Stimulated activated naive CD4-positive, alpha-beta T cell treated with Interleukin-2 at 50 U/mL for 16 hours (primary cell): ENCODE measurements around the gene MYD88.

ENCODE experiments used
- DNase-seq: peaks from one replicate; lab custom pipeline; 2025; lab: John Stamatoyannopoulos, UW

The MYD88 gene

DNA sequence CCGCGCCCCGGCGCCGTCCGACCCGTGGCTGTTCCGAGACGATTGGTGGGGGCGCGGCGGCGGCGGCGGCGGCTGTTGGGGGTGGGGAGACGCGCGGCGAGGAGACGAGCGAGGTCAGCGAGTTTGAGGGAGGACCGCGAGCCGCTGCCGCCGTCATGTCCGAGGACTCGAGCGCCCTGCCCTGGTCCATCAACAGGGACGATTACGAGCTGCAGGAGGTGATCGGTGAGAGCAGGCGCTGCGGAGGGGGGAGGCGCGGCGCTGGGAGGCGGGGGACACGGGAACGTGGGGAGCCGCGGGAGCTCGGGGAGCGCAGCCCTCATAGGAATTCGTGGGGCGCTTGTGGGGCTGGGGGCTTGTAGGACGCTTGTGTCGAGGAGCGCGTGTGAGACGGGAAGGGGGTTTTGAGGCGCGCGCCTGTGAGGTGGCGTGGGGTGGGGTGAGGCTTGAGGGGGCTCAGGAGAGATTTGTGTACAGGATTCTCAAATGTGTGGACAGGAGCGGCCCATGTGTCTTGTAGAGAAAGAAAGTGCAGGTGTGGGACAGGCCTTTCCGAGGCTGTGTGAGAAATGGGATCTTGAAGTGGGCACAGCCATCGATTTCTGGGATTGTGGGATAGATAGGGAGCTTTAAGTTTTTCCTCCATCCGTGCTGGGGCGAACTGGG lies 27.4 kb downstream of the MYD88 start:
- no peak for DNase-seq

DNA sequence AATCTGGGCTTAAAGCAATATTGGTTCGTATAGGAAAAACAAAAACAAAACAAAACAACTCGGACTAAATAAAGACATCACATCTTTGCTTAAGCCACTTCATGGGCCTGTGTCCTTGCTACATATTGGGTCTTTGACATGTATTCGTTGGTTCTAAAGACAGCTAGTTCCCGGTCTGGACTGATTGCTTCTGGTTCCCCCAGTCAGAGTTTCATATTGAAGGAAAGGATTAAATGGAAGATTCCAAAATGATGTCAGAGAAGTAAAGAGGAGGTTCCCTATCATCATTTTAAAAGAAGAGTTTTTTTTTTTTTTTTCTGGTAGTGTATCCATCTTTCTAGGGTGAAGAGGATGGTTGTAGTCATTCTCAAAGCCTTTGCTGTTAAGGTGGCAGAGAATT lies 29.1 kb downstream of the MYD88 start:
- no peak for DNase-seq

DNA sequence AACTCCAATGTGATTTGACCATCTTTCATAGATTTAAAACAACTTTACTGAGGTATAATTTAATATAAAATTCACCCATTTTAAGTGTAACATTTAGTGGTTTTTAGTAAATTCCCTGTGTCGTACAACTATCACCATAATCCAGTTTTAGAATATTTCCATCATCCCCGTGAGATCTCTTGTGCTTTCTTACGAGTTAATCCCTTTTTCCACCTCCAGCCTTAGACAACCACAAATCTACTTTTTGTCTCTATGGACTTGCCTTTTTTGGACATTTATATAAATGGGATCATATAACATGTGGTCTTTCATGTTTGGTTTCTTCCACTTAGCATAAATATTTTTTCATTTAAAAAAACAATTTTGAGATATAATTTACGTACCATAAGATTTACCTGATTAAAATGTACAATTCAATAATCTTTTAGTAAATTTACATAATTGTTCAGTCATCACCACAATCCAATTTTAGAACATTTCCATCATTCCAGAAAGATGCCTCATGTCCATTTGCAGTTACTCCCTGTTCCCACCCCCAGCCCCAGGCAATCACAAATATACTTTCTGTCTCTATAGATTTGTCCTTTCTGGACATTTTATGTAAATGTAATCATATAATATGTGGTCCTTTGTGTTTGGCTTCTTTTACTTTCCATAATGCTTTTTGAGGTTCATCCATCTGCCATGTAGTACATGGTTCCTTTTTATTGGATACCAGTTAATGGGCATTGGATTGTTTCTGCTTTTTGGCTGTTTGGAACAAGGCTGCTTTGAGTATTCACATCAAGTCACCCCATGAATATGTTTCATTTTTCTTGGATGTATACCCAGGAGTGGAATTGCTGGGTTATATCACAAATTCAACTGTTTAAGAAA lies 29.9 kb downstream of the MYD88 start:
- DNase-seq: no peak

DNA sequence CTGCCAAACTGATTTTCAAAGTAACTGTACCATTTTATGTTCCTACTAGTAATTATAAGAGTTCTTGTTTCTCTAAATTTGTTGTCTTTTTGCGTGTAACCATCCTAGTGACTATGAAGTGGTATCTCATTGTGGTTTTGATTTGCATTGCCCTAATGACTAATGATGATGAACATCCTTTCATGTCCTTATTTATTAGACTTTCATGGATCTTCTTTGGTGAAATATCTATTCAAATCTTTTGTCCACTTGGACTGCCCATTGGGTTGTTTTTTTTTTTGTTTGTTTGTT lies 30.5 kb downstream of the MYD88 start:
- DNase-seq: no peak

DNA sequence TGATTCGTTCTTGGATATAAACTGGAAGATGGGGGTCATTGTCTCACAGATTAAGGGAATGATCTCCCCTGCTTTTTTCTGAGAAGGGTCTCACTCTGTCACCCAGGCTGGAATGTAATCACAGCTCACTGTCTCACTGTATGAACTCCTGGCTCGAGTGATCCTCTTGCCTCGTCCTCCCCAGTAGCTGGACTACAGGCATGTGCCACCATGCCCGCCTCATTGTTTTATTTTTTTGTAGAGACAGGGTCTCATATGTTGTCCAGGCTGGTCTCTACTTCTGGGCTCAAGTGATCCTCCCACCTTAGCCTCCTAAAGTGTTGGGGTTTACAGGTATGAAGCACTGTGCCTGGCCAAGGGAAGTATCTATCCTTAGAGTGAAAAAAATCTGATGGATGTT lies 32.3 kb downstream of the MYD88 start:
- DNase-seq: no peak

DNA sequence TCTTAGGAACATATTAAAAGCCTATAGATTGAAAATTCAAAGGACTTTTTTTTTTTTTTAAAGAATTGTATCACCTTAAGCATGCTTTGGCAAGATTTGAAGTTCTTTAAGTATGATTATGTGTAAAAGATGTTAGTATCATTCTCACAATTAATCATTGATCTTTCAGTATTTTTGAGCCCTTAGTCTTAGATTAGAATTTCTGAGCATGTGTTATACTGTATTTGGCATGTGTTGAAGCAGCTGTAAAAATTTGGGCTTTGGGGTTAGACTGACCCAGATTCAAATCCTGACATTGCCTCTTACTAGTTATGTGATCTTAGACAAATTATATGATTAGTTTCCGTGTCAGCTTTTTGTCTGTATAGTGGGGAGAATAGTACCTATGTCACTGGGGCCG lies 33.2 kb downstream of the MYD88 start:
- no peak for DNase-seq

DNA sequence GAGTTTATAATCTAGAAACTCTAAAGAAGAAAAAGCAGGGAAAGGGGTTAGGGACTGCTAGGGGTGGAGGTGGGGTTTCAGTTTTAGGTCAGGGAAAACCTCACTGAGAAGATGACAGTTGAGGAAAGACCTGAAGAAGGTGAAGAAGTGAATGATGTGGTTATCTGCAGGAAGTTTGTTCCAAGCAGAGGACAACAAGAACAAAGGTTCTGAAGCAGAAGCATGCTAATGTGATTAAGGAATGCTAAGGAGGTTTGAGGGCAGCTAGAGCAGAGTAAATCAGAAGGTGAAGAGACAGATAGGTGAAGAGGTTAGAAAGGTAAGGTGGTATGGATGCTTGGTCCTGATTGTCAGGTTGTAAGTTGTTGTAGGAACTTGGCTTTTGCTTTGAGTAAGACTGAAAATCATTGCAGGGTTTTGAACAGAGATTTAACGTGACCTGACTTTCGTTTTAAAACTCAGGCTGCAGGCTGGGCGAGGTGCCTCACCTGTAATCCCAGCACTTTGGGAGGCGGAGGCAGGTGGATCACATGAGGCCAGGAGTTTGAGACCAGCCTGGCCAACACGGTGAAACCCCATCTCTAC lies 35.5 kb downstream of the MYD88 start:
- DNase-seq: no peak

DNA sequence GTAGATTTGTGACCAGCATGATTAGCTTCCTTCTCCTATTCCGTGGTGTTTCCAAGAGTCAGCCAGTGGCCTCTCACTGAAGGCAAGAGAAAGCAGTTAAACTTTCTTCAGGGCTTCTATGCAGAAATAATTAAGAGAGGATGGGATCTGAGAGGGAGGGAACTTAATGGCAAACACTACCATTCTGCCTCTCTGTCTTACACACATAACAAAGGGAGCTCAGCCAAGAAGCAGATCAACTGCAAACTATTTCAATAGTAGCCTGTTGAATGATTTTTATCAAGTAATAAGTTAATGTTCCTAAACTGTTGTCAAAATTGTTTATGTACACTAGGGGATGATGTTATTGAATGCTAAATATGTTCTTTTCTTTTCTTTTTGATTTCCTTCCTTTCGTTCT lies 38.7 kb downstream of the MYD88 start:
- DNase-seq: no peak

DNA sequence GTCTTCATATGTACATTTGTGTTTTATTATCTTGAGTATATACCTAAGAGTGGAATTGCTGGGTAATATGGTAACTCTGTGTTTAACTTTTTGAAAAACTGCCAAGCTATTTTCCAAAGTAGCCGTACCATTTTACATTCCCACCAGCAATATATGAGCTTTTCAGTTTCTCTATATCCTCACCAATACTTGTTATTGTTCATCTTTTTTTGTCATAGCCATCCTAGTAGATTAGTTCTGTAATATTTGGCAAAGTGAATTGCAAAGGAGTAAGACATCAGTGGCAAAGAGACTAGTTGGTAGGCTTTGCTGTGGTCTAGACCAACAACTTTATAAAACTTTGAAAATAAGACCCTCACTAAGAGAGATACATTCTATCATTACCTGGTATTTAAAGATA lies 48.3 kb downstream of the MYD88 start:
- DNase-seq: no peak

DNA sequence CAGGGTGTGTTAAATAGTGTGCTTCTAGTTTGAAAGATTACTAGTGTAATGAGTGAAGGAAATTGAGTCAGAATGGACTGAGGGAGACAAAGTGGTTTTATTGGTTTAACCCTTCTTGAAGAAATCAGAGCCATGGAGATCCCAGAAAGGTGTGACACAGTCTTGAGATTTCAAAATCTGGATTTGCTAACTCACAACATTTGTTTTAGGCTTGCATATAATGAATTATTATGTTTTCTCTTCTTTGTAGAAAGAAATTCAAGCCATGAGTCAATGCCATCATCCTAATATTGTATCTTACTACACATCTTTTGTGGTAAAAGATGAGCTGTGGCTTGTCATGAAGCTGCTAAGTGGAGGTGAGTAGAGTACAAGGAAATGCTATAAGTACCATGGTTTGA lies 52.0 kb downstream of the MYD88 start:
- no peak for DNase-seq
